SHP77 (cell line): ENCODE results near the gene COX8A.

ENCODE experiments used
- DNase-seq, 2 experiments: peaks; one replicate each; lab custom pipeline; 2025; lab: John Stamatoyannopoulos, UW

Gene COX8A

GRCh38 chr11:64003807-64004589, 29.6 kb downstream of the COX8A start:
- no peak for DNase-seq

- DNase-seq = no peak
These were observed 30.2 kb downstream of the COX8A start for GRCh38 chr11:64004590-64004984.

- no peak for DNase-seq
These were observed 31.3 kb downstream of the COX8A start for GRCh38 chr11:64005691-64006090.

- no peak for DNase-seq
These were observed 32.0 kb downstream of the COX8A start for GRCh38 chr11:64006398-64006797.

- DNase-seq = no peak
These were observed 32.8 kb downstream of the COX8A start for GRCh38 chr11:64007160-64007628.

GRCh38 chr11:64007629-64008282, 33.3 kb downstream of the COX8A start:
- peak; percentile 28 to 56 for DNase-seq

GRCh38 chr11:64008283-64008913, 34.0 kb downstream of the COX8A start:
- DNase-seq = no peak

GRCh38 chr11:64008914-64009633, 34.7 kb downstream of the COX8A start:
- DNase-seq = no peak

GRCh38 chr11:64009710-64010109, 35.3 kb downstream of the COX8A start:
- DNase-seq = no peak

GRCh38 chr11:64010783-64011182, 36.4 kb downstream of the COX8A start:
- no peak for DNase-seq

GRCh38 chr11:64011371-64011770, 37.0 kb downstream of the COX8A start:
- DNase-seq = no peak

- DNase-seq = no peak
These were observed 38.9 kb downstream of the COX8A start for GRCh38 chr11:64013141-64013896.

- no peak for DNase-seq
These were observed 39.9 kb downstream of the COX8A start for GRCh38 chr11:64014356-64014755.

- no peak for DNase-seq
These were observed 41.1 kb downstream of the COX8A start for GRCh38 chr11:64015510-64015909.

GRCh38 chr11:64015935-64016845, 41.8 kb downstream of the COX8A start:
- no peak for DNase-seq

GRCh38 chr11:64017945-64018224, 43.5 kb downstream of the COX8A start:
- DNase-seq = no peak

GRCh38 chr11:64018310-64018709, 43.9 kb downstream of the COX8A start:
- DNase-seq = no peak

- no peak for DNase-seq
These were observed 45.0 kb downstream of the COX8A start for GRCh38 chr11:64019106-64020037.

- DNase-seq = no peak
These were observed 46.7 kb downstream of the COX8A start for GRCh38 chr11:64020976-64021756.
